ENCODE measurements around the gene RIMS4. TPM values are rescaled to one million over a fixed set of nuclear protein-coding genes. Genes with fewer than 3 reads are reported as not detected.

RIMS4 gene
- total RNA-seq, 5 donors from 2014 or later (not counting 1 experiment from before 2014, with no cell fraction given), result 0.06 to 0.12 TPM; not detected in 3

GRCh38 chr20:44803383-44803941 lies 6.9 kb downstream of the RIMS4 start:
- no peak overlapping the region for H3K27ac ChIP-seq (ENCODE audit: low read length)
- 38% methylated on average over 4 of the region's 9 CpGs for WGBS (ENCODE audit: insufficient coverage)
- POLR2A ChIA-PET, result no interaction called here
- H3K9me3 Mint-ChIP-seq, result no peaks in the 10 kb centered on the region
- H3K4me1 Mint-ChIP-seq, result no peaks in the 10 kb centered on the region
- peaks cover 35 to 46% of the 10 kb centered on the region in 2 donors for H3K27me3 Mint-ChIP-seq
- no peaks in the 10 kb centered on the region for H3K36me3 Mint-ChIP-seq
- no peaks in the 10 kb centered on the region for H3K36me3 ChIP-seq (ENCODE audit: control insufficient read depth in 2 of 2, extremely low read depth in 1 of 2, insufficient read depth in 1 of 2, low read length in 1 of 2)
- no peak overlapping the region for H3K4me3 ChIP-seq (ENCODE audit: control insufficient read depth in 1 of 2, extremely low read depth in 1 of 2, low read length in 1 of 2)
- H3K4me3 Mint-ChIP-seq, result no peak overlapping the region
- ATAC-seq (replicated peaks in 1 of 4) (no peak), DNase-seq (no peak)
- H3K27me3 ChIP-seq (replicated peaks in 1 of 2; ENCODE audit: control insufficient read depth in 2 of 2, extremely low read depth in 1 of 2, insufficient read depth in 2 of 2, low read length in 1 of 2), result peaks cover 0 to 38% of the 10 kb centered on the region in 2 experiments
- no peaks in the 10 kb centered on the region for H3K4me1 ChIP-seq (ENCODE audit: control insufficient read depth in 1 of 2, extremely low read depth in 1 of 2, insufficient read depth in 2 of 2, low read length in 2 of 2)
- CTCF ChIA-PET, result no interaction called here
- no peaks in the 10 kb centered on the region for H3K9me3 ChIP-seq
- no peak overlapping the region for H3K27ac Mint-ChIP-seq

GRCh38 chr20:44802702-44803101 lies 7.6 kb downstream of the RIMS4 start:
- Histone ChIP-seq H3K4me3 (ENCODE audit: control insufficient read depth in 1 of 2, extremely low read depth in 1 of 2, low read length in 1 of 2) (no peak overlapping the region), H3K27me3 (replicated peaks in 1 of 2; ENCODE audit: control insufficient read depth in 2 of 2, extremely low read depth in 1 of 2, insufficient read depth in 2 of 2, low read length in 1 of 2) (peaks cover 0 to 32% of the 10 kb centered on the region in 2 experiments), H3K4me1 (ENCODE audit: control insufficient read depth in 1 of 2, extremely low read depth in 1 of 2, insufficient read depth in 2 of 2, low read length in 2 of 2) (no peaks in the 10 kb centered on the region), H3K27ac (ENCODE audit: low read length) (no peak overlapping the region), H3K36me3 (ENCODE audit: control insufficient read depth in 2 of 2, extremely low read depth in 1 of 2, insufficient read depth in 1 of 2, low read length in 1 of 2) (no peaks in the 10 kb centered on the region), H3K9me3 (no peaks in the 10 kb centered on the region)
- no peaks in the 10 kb centered on the region for H3K36me3 Mint-ChIP-seq
- H3K27ac Mint-ChIP-seq, result no peak overlapping the region
- DNase-seq, result no peak
- H3K9me3 Mint-ChIP-seq, result no peaks in the 10 kb centered on the region
- WGBS (ENCODE audit: insufficient coverage), result 86% methylated on average over 4 of the region's 4 CpGs
- no peak overlapping the region for H3K4me3 Mint-ChIP-seq
- ChIA-PET POLR2A (no interaction called here), CTCF (no interaction called here)
- H3K4me1 Mint-ChIP-seq, result no peaks in the 10 kb centered on the region
- peaks cover 27 to 38% of the 10 kb centered on the region in 2 donors for H3K27me3 Mint-ChIP-seq
- no peak for ATAC-seq (replicated peaks in 1 of 4)

- no peaks in the 10 kb centered on the region for H3K36me3 Mint-ChIP-seq
- 74% methylated on average over 3 of the region's 8 CpGs for WGBS (ENCODE audit: insufficient coverage)
- Histone ChIP-seq H3K27me3 (replicated peaks in 1 of 2; ENCODE audit: control insufficient read depth in 2 of 2, extremely low read depth in 1 of 2, insufficient read depth in 2 of 2, low read length in 1 of 2) (peaks cover 0 to 16% of the 10 kb centered on the region in 2 experiments), H3K27ac (ENCODE audit: low read length) (no peak overlapping the region), H3K4me3 (ENCODE audit: control insufficient read depth in 1 of 2, extremely low read depth in 1 of 2, low read length in 1 of 2) (no peak overlapping the region), H3K9me3 (no peaks in the 10 kb centered on the region), H3K4me1 (ENCODE audit: control insufficient read depth in 1 of 2, extremely low read depth in 1 of 2, insufficient read depth in 2 of 2, low read length in 2 of 2) (no peaks in the 10 kb centered on the region), H3K36me3 (ENCODE audit: control insufficient read depth in 2 of 2, extremely low read depth in 1 of 2, insufficient read depth in 1 of 2, low read length in 1 of 2) (no peaks in the 10 kb centered on the region)
- no peaks in the 10 kb centered on the region for H3K4me1 Mint-ChIP-seq
- DNase-seq (peak in 4 of 35 experiments; percentile 4 to 13 (median 8)), ATAC-seq (replicated peaks in 1 of 4) (no peak)
- ChIA-PET POLR2A (no interaction called here), CTCF (no interaction called here)
- no peak overlapping the region for H3K4me3 Mint-ChIP-seq
- H3K27me3 Mint-ChIP-seq, result peaks cover 19 to 23% of the 10 kb centered on the region in 2 donors
- H3K9me3 Mint-ChIP-seq, result no peaks in the 10 kb centered on the region
- H3K27ac Mint-ChIP-seq, result no peak overlapping the region
These were observed 9.8 kb downstream of the RIMS4 start for GRCh38 chr20:44800391-44801046.

GRCh38 chr20:44799691-44800090 lies 10.7 kb downstream of the RIMS4 start:
- ATAC-seq (replicated peaks in 1 of 4), result no peak
- DNase-seq, result no peak
- peaks cover 0 to 9% of the 10 kb centered on the region in 2 experiments for H3K27me3 ChIP-seq (replicated peaks in 1 of 2; ENCODE audit: control insufficient read depth in 2 of 2, extremely low read depth in 1 of 2, insufficient read depth in 2 of 2, low read length in 1 of 2)
- H3K4me3 ChIP-seq (ENCODE audit: control insufficient read depth in 1 of 2, extremely low read depth in 1 of 2, low read length in 1 of 2), result no peak overlapping the region
- no peak overlapping the region for H3K27ac ChIP-seq (ENCODE audit: low read length)
- H3K4me1 Mint-ChIP-seq, result no peaks in the 10 kb centered on the region
- no peaks in the 10 kb centered on the region for H3K4me1 ChIP-seq (ENCODE audit: control insufficient read depth in 1 of 2, extremely low read depth in 1 of 2, insufficient read depth in 2 of 2, low read length in 2 of 2)
- no peaks in the 10 kb centered on the region for H3K9me3 ChIP-seq
- no peaks in the 10 kb centered on the region for H3K36me3 Mint-ChIP-seq
- ChIA-PET POLR2A (no interaction called here), CTCF (no interaction called here)
- no peaks in the 10 kb centered on the region for H3K9me3 Mint-ChIP-seq
- H3K27ac Mint-ChIP-seq, result no peak overlapping the region
- no peaks in the 10 kb centered on the region for H3K36me3 ChIP-seq (ENCODE audit: control insufficient read depth in 2 of 2, extremely low read depth in 1 of 2, insufficient read depth in 1 of 2, low read length in 1 of 2)
- no peak overlapping the region for H3K4me3 Mint-ChIP-seq
- WGBS (ENCODE audit: insufficient coverage), result 88% methylated on average over 2 of the region's 5 CpGs
- peaks cover 16 to 23% of the 10 kb centered on the region in 2 donors for H3K27me3 Mint-ChIP-seq

GRCh38 chr20:44796758-44797457 lies 13.4 kb downstream of the RIMS4 start:
- WGBS (ENCODE audit: insufficient coverage), result no CpG with 5 or more reads among the region's 3 CpGs
- Mint-ChIP-seq H3K36me3 (no peaks in the 10 kb centered on the region), H3K4me1 (no peaks in the 10 kb centered on the region), H3K27ac (no peak overlapping the region), H3K27me3 (peaks cover 7 to 10% of the 10 kb centered on the region in 2 donors), H3K4me3 (no peak overlapping the region), H3K9me3 (no peaks in the 10 kb centered on the region)
- ChIA-PET CTCF (interaction anchor here in 1 of 2 donors (0.7 kb wide), 1 partner anchor 511 kb away, joined by 4 read pairs; no protein-coding TSS in a partner anchor), POLR2A (no interaction called here)
- ATAC-seq (replicated peaks in 1 of 4) (no peak), DNase-seq (no peak)
- no peaks in the 10 kb centered on the region for H3K9me3 ChIP-seq
- no peak overlapping the region for H3K4me3 ChIP-seq (ENCODE audit: control insufficient read depth in 1 of 2, extremely low read depth in 1 of 2, low read length in 1 of 2)
- H3K36me3 ChIP-seq (ENCODE audit: control insufficient read depth in 2 of 2, extremely low read depth in 1 of 2, insufficient read depth in 1 of 2, low read length in 1 of 2), result no peaks in the 10 kb centered on the region
- H3K27ac ChIP-seq (ENCODE audit: low read length), result no peak overlapping the region
- H3K27me3 ChIP-seq (replicated peaks in 1 of 2; ENCODE audit: control insufficient read depth in 2 of 2, extremely low read depth in 1 of 2, insufficient read depth in 2 of 2, low read length in 1 of 2), result peaks cover 0 to 14% of the 10 kb centered on the region in 2 experiments
- no peaks in the 10 kb centered on the region for H3K4me1 ChIP-seq (ENCODE audit: control insufficient read depth in 1 of 2, extremely low read depth in 1 of 2, insufficient read depth in 2 of 2, low read length in 2 of 2)

- no peaks in the 10 kb centered on the region for H3K4me1 Mint-ChIP-seq
- H3K9me3 ChIP-seq, result no peaks in the 10 kb centered on the region
- no peaks in the 10 kb centered on the region for H3K9me3 Mint-ChIP-seq
- H3K27me3 Mint-ChIP-seq, result peaks cover 9 to 10% of the 10 kb centered on the region in 2 donors
- no peaks in the 10 kb centered on the region for H3K4me1 ChIP-seq (ENCODE audit: control insufficient read depth in 1 of 2, extremely low read depth in 1 of 2, insufficient read depth in 2 of 2, low read length in 2 of 2)
- ATAC-seq (replicated peaks in 1 of 4) (no peak), DNase-seq (no peak)
- H3K27me3 ChIP-seq (replicated peaks in 1 of 2; ENCODE audit: control insufficient read depth in 2 of 2, extremely low read depth in 1 of 2, insufficient read depth in 2 of 2, low read length in 1 of 2), result peaks cover 0 to 14% of the 10 kb centered on the region in 2 experiments
- H3K4me3 Mint-ChIP-seq, result no peak overlapping the region
- H3K27ac Mint-ChIP-seq, result no peak overlapping the region
- no peaks in the 10 kb centered on the region for H3K36me3 ChIP-seq (ENCODE audit: control insufficient read depth in 2 of 2, extremely low read depth in 1 of 2, insufficient read depth in 1 of 2, low read length in 1 of 2)
- no peaks in the 10 kb centered on the region for H3K36me3 Mint-ChIP-seq
- CTCF ChIA-PET, result interaction anchor here in 1 of 2 donors (0.7 kb wide), 1 partner anchor 510 kb away, joined by 4 read pairs; no protein-coding TSS in a partner anchor
- no peak overlapping the region for H3K4me3 ChIP-seq (ENCODE audit: control insufficient read depth in 1 of 2, extremely low read depth in 1 of 2, low read length in 1 of 2)
- POLR2A ChIA-PET, result no interaction called here
- no peak overlapping the region for H3K27ac ChIP-seq (ENCODE audit: low read length)
These were observed 14.0 kb downstream of the RIMS4 start for GRCh38 chr20:44796311-44796710.

All from T-cell (primary cell).